GM12878 (cell line): Measurements from ENCODE around the gene SLC29A1. TPM values are rescaled to one million over a fixed set of nuclear protein-coding genes. Genes with fewer than 3 reads are reported as not detected.

ENCODE experiments used
- BHLHE40 ChIP-seq, 2 experiments: fragments of 450-650 bp in 1 of 2; IDR thresholded peaks; 2 replicates each; pipeline ENCODE4 v1.6.1; 2011 to 2017; ENCODE audit warnings: low read depth in 2 of 2, borderline replicate concordance in 1 of 2, improper control_type of control experiment in 1 of 2, low read length in 1 of 2, mild to moderate bottlenecking in 1 of 2
- CBX3 ChIP-seq: fragments of 200-600 bp; sonication (generic); IDR thresholded peaks from 2 replicates; pipeline ENCODE4 v1.6.1; 2016; ENCODE audit warnings: low read depth, borderline replicate concordance
- CEBPB ChIP-seq, 2 experiments: fragments of 150-350 bp in 1 of 2; IDR thresholded peaks; 2 replicates each; pipeline ENCODE4 v1.6.1; 2012 to 2014; ENCODE audit warnings: low read depth in 2 of 2, low read length in 2 of 2, borderline replicate concordance in 1 of 2, inconsistent platforms in 1 of 2
- CEBPZ ChIP-seq: fragments of 150-350 bp; IDR thresholded peaks from 2 replicates; pipeline ENCODE4 v1.6.1; 2016; ENCODE audit warnings: low read depth, low read length
- CHD4 ChIP-seq: fragments of 200-600 bp; sonication (generic); IDR thresholded peaks from 2 replicates; pipeline ENCODE4 v1.6.1; 2016; ENCODE audit warnings: mild to moderate bottlenecking
- EZH2 ChIP-seq: IDR thresholded peaks from 2 replicates; pipeline ENCODE4 v1.6.1; 2012; ENCODE audit warnings: low read depth, mild to moderate bottlenecking, control low read depth, inconsistent platforms, low read length, borderline replicate concordance; ENCODE audit not compliant: control insufficient read depth
- FOS ChIP-seq: IDR thresholded peaks from 3 replicates; pipeline ENCODE4 v1.6.1; 2011; ENCODE audit warnings: borderline replicate concordance; ENCODE audit not compliant: insufficient read length; ENCODE audit errors: extremely low read depth
- HCFC1 ChIP-seq: fragments of 150-350 bp; IDR thresholded peaks from 2 replicates; pipeline ENCODE4 v1.6.1; 2014; ENCODE audit warnings: low read length
- MEF2B ChIP-seq: fragments of 450-650 bp; IDR thresholded peaks from 2 replicates; pipeline ENCODE4 v1.6.1; 2018; ENCODE audit warnings: mild to moderate bottlenecking, moderate library complexity; ENCODE audit not compliant: partially characterized antibody, poor library complexity, severe bottlenecking
- MTA3 ChIP-seq: IDR thresholded peaks from 2 replicates; pipeline ENCODE4 v1.6.1; 2012; ENCODE audit warnings: low read length, inconsistent platforms, borderline replicate concordance
- NR2C1 ChIP-seq: fragments of 450-650 bp; IDR thresholded peaks from 2 replicates; pipeline ENCODE4 v1.6.1; 2017; ENCODE audit warnings: antibody characterized with exemption, mild to moderate bottlenecking, moderate library complexity
- NR2F1 ChIP-seq: fragments of 450-650 bp; conservative IDR thresholded peaks from 2 replicates; pipeline ENCODE4 v1.6.1; 2017; ENCODE audit warnings: mild to moderate bottlenecking
- PKNOX1 ChIP-seq: fragments of 450-650 bp; IDR thresholded peaks from 2 replicates; pipeline ENCODE4 v1.6.1; 2016; ENCODE audit warnings: mild to moderate bottlenecking
- PML ChIP-seq: IDR thresholded peaks from 2 replicates; pipeline ENCODE4 v1.6.1; 2012; ENCODE audit warnings: low read length, inconsistent platforms
- PRDM15 ChIP-seq: fragments of 450-650 bp; formaldehyde crosslinking; IDR thresholded peaks from 2 replicates; pipeline ENCODE4 v1.4.0; 2020; ENCODE audit warnings: mild to moderate bottlenecking, moderate library complexity
- RAD21 ChIP-seq: IDR thresholded peaks from 2 replicates; pipeline ENCODE4 v1.6.1; 2011; ENCODE audit warnings: mild to moderate bottlenecking, low read depth, low read length, moderate library complexity; ENCODE audit not compliant: insufficient read depth
- SMAD5 ChIP-seq: IDR thresholded peaks from 2 replicates; pipeline ENCODE4 v1.6.1; 2016; ENCODE audit warnings: antibody characterized with exemption, low read depth
- YY1 ChIP-seq: IDR thresholded peaks from 2 replicates; pipeline ENCODE4 v1.6.1; 2011; ENCODE audit warnings: low read depth, mild to moderate bottlenecking, low read length
- ZBED1 ChIP-seq: IDR thresholded peaks from 2 replicates; pipeline ENCODE4 v1.6.1; 2016; ENCODE audit warnings: borderline replicate concordance
- ZNF217 ChIP-seq: fragments of 450-650 bp; IDR thresholded peaks from 2 replicates; pipeline ENCODE4 v1.6.1; 2017; ENCODE audit warnings: antibody characterized with exemption, mild to moderate bottlenecking
- ZZZ3 ChIP-seq: IDR thresholded peaks from 2 replicates; pipeline ENCODE4 v1.6.1; 2011; ENCODE audit warnings: low read depth; ENCODE audit not compliant: control insufficient read depth, insufficient read length
- polyA plus RNA-seq, 11 experiments: library from polyadenylated mRNA; depleted of rRNA in 4 of 11; unstranded in 6 of 11; stranded (reverse) in 5 of 11; fragments of >200 nt; fragmentation: Nextera tagmentation in 4 of 11; fragmentation: Illumina TruSeq in 1 of 11; extraction: Ambion mirVana in 4 of 11; extraction: Trizol in 1 of 11; gene quantifications; 1 replicate in 1 of 11; 2 replicates in 10 of 11; pipeline versions ENCODE4 v1.2.1 to v1.2.3, GENCODE V29; 2011 to 2016; ENCODE audit warnings: inconsistent platforms in 2 of 11, missing spikeins in 2 of 11, low read depth in 1 of 11
- total RNA-seq, 4 experiments: library from RNA; depleted of rRNA in 3 of 4; stranded (reverse); fragments of >200 nt in 3 of 4; fragmentation: Illumina TruSeq in 1 of 4; extraction: Trizol in 1 of 4; gene quantifications; 2 replicates each; pipeline versions ENCODE4 v1.2.1 to v1.2.3, GENCODE V29; 2013 to 2021

SLC29A1 gene
- total and polyA plus RNA-seq, 10 of the 15 experiments (the other 5 are each of a cell fraction or from before 2014, with no cell fraction given) = 10.0 to 132 (median 93.4) TPM

GRCh38 chr6:44245912-44246662 is 22.7 kb downstream of the SLC29A1 start (continued):
- no peak for TF ChIP-seq CEBPZ
- TF ChIP-seq YY1 = peak; percentile 75; the same call in 1 of the 2 replicates
- TF ChIP-seq NR2C1 = peak; percentile 17; the same call in 1 of the 2 replicates
- no peak for TF ChIP-seq HCFC1
- TF ChIP-seq ZBED1 = no peak
- TF ChIP-seq PML = no peak
- no peak for TF ChIP-seq ZNF217
- 0 out of 2 replicates have a peak, but pooled peaks have one; percentile 10 for TF ChIP-seq SMAD5
- TF ChIP-seq CHD4 = no peak
- TF ChIP-seq CBX3 = no peak
- no peak for TF ChIP-seq CEBPB (IDR thresholded peaks at IDR 0.05; ENCODE audit: borderline replicate concordance in 1 of 2, low read depth in 2 of 2, low read length in 2 of 2)
- TF ChIP-seq MTA3 = no peak
- no peak for TF ChIP-seq RAD21
- TF ChIP-seq NR2F1 = peak; percentile 52; the same call in 1 of the 2 replicates
- peak; percentile 9 for TF ChIP-seq MEF2B
- TF ChIP-seq EZH2 = no peak
- peak in 1 of 2 experiments; percentile 80; a peak in 3 of 4 replicates for TF ChIP-seq BHLHE40 (IDR thresholded peaks at IDR 0.05; ENCODE audit: borderline replicate concordance in 1 of 2, low read depth in 2 of 2, low read length in 1 of 2)
- TF ChIP-seq PKNOX1 = peak; percentile 95
- no peak for TF ChIP-seq FOS
- TF ChIP-seq PRDM15 = no peak
- TF ChIP-seq ZZZ3 = no peak
